ENCODE data around the gene NR2C2. TPM values are rescaled to one million over a fixed set of nuclear protein-coding genes. Genes with fewer than 3 reads are reported as not detected.
A peak's percentile ranks its signal among the peaks of the same experiment; 100 is the strongest.

The NR2C2 gene
- total and polyA plus RNA-seq, 10 of the 15 experiments (the other 5 are each of a cell fraction or from before 2014, with no cell fraction given) = 2.7 to 30.3 (median 18.3) TPM

- TF ChIP-seq ZBTB4 (CRISPR knock-in tag; IDR thresholded peaks at IDR 0.05) = no peak
- TF ChIP-seq PBX3 (IDR thresholded peaks at IDR 0.05; ENCODE audit: insufficient replicate concordance, low read depth, low read length) = peak; percentile 77
- no peak for TF ChIP-seq YBX1 (IDR thresholded peaks at IDR 0.05)
- TF ChIP-seq CBX5 (IDR thresholded peaks at IDR 0.05; ENCODE audit: low read depth) = no peak
- no peak for TF ChIP-seq SMAD5 (IDR thresholded peaks at IDR 0.05; ENCODE audit: low read depth)
- TF ChIP-seq BRCA1 (IDR thresholded peaks at IDR 0.05; ENCODE audit: low read depth, low read length) = no peak
- TF ChIP-seq USF2 (IDR thresholded peaks at IDR 0.05; ENCODE audit: borderline replicate concordance, low read depth, low read length) = no peak
- TF ChIP-seq PAX8 (IDR thresholded peaks at IDR 0.05) = no peak
- no peak for TF ChIP-seq E4F1 (IDR thresholded peaks at IDR 0.05; ENCODE audit: borderline replicate concordance, partially characterized antibody)
- TF ChIP-seq USF1 (IDR thresholded peaks at IDR 0.05; ENCODE audit: borderline replicate concordance, extremely low read length, insufficient read depth, low read depth, low read length) = no peak
- TF ChIP-seq ZBTB11 (CRISPR knock-in tag; IDR thresholded peaks at IDR 0.05) = no peak
- TF ChIP-seq RAD51 (IDR thresholded peaks at IDR 0.05) = peak; percentile 29; the same call in 1 of the 2 replicates
- no peak for TF ChIP-seq ZSCAN29 (IDR thresholded peaks at IDR 0.05)
- no peak for TF ChIP-seq CHD4 (IDR thresholded peaks at IDR 0.05)
- no peak for TF ChIP-seq NR2C2 (IDR thresholded peaks at IDR 0.05; ENCODE audit: borderline replicate concordance, control insufficient read depth, insufficient read length, low read depth)
- no peak for TF ChIP-seq MEF2A (IDR thresholded peaks at IDR 0.05; ENCODE audit: insufficient read depth, low read depth, low read length)
Observed at GRCh38 chr3:14988988-14989394, 41.6 kb downstream of the NR2C2 start (continued).
